Activated naive CD4-positive, alpha-beta T cell treated with anti-CD3 and anti-CD28 coated beads, Interleukin-2, amount 50 U/mL, for 72 hours (primary cell): ENCODE measurements around the gene AEBP1. TPM values are rescaled to one million over a fixed set of nuclear protein-coding genes. Genes with fewer than 3 reads are reported as not detected.

Experiments used
- ATAC-seq, 2 donors: fragments of 150-1000 bp; cut with Tn5 transposase; 2 replicates each; pipeline ENCODE4 v1.10.0; 2021; ENCODE audit warnings: mild to moderate bottlenecking in 2 of 2, moderate library complexity in 2 of 2
- DNase-seq, 2 donors: peaks; one replicate each; pipeline ENCODE4 v3.0.0; 2021 to 2022; ENCODE audit warnings: low spot score in 2 of 2
- H3K27ac Mint-ChIP-seq, 2 donors: one replicate each; pipeline ENCODE4 v1.8.0; 2022; ENCODE audit warnings: mild to moderate bottlenecking in 2 of 2, mixed read lengths in 2 of 2
- H3K36me3 Mint-ChIP-seq, 2 donors: one replicate each; pipeline ENCODE4 v1.8.0; 2022; ENCODE audit warnings: mixed read lengths in 2 of 2
- H3K9me3 Mint-ChIP-seq, 2 donors: one replicate each; pipeline ENCODE4 v1.8.0; 2022; ENCODE audit warnings: mixed read lengths in 2 of 2
- total RNA-seq, 2 donors: library from RNA; stranded (reverse); gene quantifications; one replicate each; pipeline ENCODE4 v1.2.3, GENCODE V29; 2022

Gene AEBP1
- total RNA-seq, 2 donors from 2014 or later, result 14.6 to 26.9 TPM

- ATAC-seq, result no peak
- H3K36me3 Mint-ChIP-seq, result no peaks in the 10 kb centered on the region
- no peak for DNase-seq
- H3K27ac Mint-ChIP-seq, result no peak overlapping the region
- no peaks in the 10 kb centered on the region for H3K9me3 Mint-ChIP-seq
These were observed 58.0 kb downstream of the AEBP1 start for GRCh38 chr7:44162179-44162578.

- no peak for ATAC-seq
- H3K9me3 Mint-ChIP-seq, result no peaks in the 10 kb centered on the region
- no peaks in the 10 kb centered on the region for H3K36me3 Mint-ChIP-seq
- H3K27ac Mint-ChIP-seq, result no peak overlapping the region
- DNase-seq, result no peak
These were observed 58.7 kb downstream of the AEBP1 start for GRCh38 chr7:44162785-44163395.

- ATAC-seq (no peak), DNase-seq (no peak)
- no peak overlapping the region for H3K27ac Mint-ChIP-seq
- no peaks in the 10 kb centered on the region for H3K36me3 Mint-ChIP-seq
- H3K9me3 Mint-ChIP-seq, result no peaks in the 10 kb centered on the region
These were observed 59.4 kb downstream of the AEBP1 start for GRCh38 chr7:44163591-44163990.

Other genes with a start within 250 kb of the AEBP1 start
- gene MRPS24, start 234.8 kb upstream of the AEBP1 start, total RNA-seq, result 100 to 1,000 TPM; 112 to 118 TPM
- gene URGCP, start 197.7 kb upstream of the AEBP1 start, total RNA-seq, result 10 to 100 TPM; 16.4 to 26.3 TPM
- gene UBE2D4, start 177.9 kb upstream of the AEBP1 start, total RNA-seq, result 1 to 10 TPM; 3.3 to 7.5 TPM
- gene SPDYE1, start 106.4 kb upstream of the AEBP1 start, total RNA-seq, result not detected
- gene DBNL, start 59.6 kb upstream of the AEBP1 start, total RNA-seq, result 100 to 1,000 TPM in 1 of 2 donors, 10 to 100 TPM in 1; 75.3 to 123 TPM
- 1 to 10 TPM in 1 of 2 donors, under 1 TPM in 1; 0.64 to 1.0 TPM for gene PGAM2, start 38.8 kb upstream of the AEBP1 start, total RNA-seq
- gene POLM, start 21.8 kb upstream of the AEBP1 start, total RNA-seq, result 10 to 100 TPM; 35.7 to 37.2 TPM
- 100 to 1,000 TPM; 129 to 212 TPM for gene POLD2, start 19.2 kb downstream of the AEBP1 start, total RNA-seq
- not detected for gene MYL7, start 37.0 kb downstream of the AEBP1 start, total RNA-seq
- gene GCK, start 85.1 kb downstream of the AEBP1 start, total RNA-seq, result 1 to 10 TPM in 1 of 2 donors, under 1 TPM in 1; 0.80 to 1.2 TPM
- gene YKT6, start 96.6 kb downstream of the AEBP1 start, total RNA-seq, result 10 to 100 TPM; 45.2 to 72.9 TPM
- 1 to 10 TPM in 1 of 2 donors, under 1 TPM in 1; 0.32 to 2.1 TPM for gene CAMK2B, start 221.2 kb downstream of the AEBP1 start, total RNA-seq